GM06990 (cell line): ENCODE data around the gene NFKBIB.

Experiments used
- DNase-seq: peaks from one replicate; pipeline ENCODE4 v3.0.0-alpha.2; 2011; ENCODE audit not compliant: insufficient read length; ENCODE audit errors: extremely low read depth
- H3K27me3 ChIP-seq: replicated peaks from 2 replicates; pipeline ENCODE4 v1.6.0; 2011; ENCODE audit warnings: low read length; ENCODE audit not compliant: control insufficient read depth, insufficient read depth
- H3K36me3 ChIP-seq: 2 replicates; pipeline ENCODE4 v1.5.1; 2011; ENCODE audit warnings: low read length; ENCODE audit not compliant: control insufficient read depth, insufficient read depth
- H3K4me3 ChIP-seq: replicated peaks from 2 replicates; pipeline ENCODE4 v1.5.1; 2011; ENCODE audit warnings: low read depth, mild to moderate bottlenecking, control low read depth, low read length
- TF ChIP-seq, protein P1 (sequence below): IDR thresholded peaks from 2 replicates; pipeline ENCODE4 v1.5.1; 2011; ENCODE audit warnings: low read length, control low read depth, mild to moderate bottlenecking, inconsistent platforms; ENCODE audit not compliant: insufficient read depth, poor library complexity, severe bottlenecking

NFKBIB gene

DNA sequence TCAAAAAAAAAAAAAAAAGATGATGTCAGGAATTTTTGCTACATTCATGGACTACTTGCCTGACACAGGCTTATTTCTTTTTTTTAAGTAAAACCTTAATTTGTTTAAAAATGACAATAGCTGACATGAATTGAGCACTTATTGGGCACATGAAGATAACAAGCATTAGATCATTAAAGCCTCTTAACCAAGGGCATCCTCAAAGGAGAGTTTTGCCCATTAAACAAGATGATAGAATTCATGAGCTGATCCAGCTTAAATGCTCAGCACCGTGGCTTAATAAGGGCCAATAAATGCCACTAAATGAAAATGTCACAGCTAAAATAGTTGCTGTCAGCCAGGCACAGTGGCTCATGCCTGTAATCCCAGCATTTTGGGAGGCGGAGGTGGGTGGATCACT lies 56.5 kb downstream of the NFKBIB start:
- no peak overlapping the region for H3K4me3 ChIP-seq
- H3K27me3 ChIP-seq: no peaks in the 10 kb centered on the region
- DNase-seq: no peak
- no peaks in the 10 kb centered on the region for H3K36me3 ChIP-seq
- TF ChIP-seq, protein P1, sequence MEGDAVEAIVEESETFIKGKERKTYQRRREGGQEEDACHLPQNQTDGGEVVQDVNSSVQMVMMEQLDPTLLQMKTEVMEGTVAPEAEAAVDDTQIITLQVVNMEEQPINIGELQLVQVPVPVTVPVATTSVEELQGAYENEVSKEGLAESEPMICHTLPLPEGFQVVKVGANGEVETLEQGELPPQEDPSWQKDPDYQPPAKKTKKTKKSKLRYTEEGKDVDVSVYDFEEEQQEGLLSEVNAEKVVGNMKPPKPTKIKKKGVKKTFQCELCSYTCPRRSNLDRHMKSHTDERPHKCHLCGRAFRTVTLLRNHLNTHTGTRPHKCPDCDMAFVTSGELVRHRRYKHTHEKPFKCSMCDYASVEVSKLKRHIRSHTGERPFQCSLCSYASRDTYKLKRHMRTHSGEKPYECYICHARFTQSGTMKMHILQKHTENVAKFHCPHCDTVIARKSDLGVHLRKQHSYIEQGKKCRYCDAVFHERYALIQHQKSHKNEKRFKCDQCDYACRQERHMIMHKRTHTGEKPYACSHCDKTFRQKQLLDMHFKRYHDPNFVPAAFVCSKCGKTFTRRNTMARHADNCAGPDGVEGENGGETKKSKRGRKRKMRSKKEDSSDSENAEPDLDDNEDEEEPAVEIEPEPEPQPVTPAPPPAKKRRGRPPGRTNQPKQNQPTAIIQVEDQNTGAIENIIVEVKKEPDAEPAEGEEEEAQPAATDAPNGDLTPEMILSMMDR: no peak

DNA sequence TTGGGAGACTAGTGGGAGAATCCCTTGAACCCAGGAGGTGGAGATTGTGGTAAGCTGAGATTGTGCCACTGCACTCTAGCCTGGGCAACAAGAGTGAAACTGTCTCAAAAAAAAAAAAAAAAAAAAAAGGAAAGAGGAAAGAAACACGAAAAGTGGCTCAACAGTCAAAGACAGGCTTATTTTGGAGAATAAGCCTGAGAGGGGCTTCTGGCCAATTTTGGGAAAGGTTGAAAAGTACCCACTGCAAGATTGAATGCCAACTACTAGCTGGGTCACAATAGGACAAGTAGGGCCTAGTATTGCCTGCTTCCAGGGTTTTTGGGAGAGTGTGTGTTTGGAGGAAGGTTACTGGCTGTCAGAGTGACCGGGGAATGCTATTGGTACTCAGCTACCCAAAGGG lies 58.5 kb downstream of the NFKBIB start:
- no peak for DNase-seq
- TF ChIP-seq, protein P1: no peak
- H3K36me3 ChIP-seq: no peaks in the 10 kb centered on the region
- no peak overlapping the region for H3K4me3 ChIP-seq
- H3K27me3 ChIP-seq: no peaks in the 10 kb centered on the region
